Pancreas (tissue), 10 donors: ENCODE results near the gene SCAF1. TPM values are rescaled to one million over a fixed set of nuclear protein-coding genes. Genes with fewer than 3 reads are reported as not detected.
A peak's percentile ranks its signal among the peaks of the same experiment; 100 is the strongest.

Experiments used
- ATAC-seq, 4 donors: fragments of 200-7000 bp; cut with Tn5 transposase; one replicate each; pipeline versions ENCODE4 v1.8.0 to v1.9.1; 2020; ENCODE audit warnings: mild to moderate bottlenecking in 4 of 4, moderate library complexity in 4 of 4
- DNase-seq, 6 donors: peaks; one replicate each; pipeline ENCODE4 v3.0.0-alpha.2; 2020
- FAIRE-seq: peaks from 2 replicates; lab custom pipeline; 2012; peaks lifted over from hg19 to GRCh38; lab: Jason Lieb, UNC
- H3K27ac ChIP-seq, 4 donors: fragments of 200-600 bp; sonication (generic); 1 replicate in 3 of 4; 2 replicates in 1 of 4; pipeline versions ENCODE4 v1.5.0 to v1.8.0; 2020
- H3K27me3 ChIP-seq, 4 donors: fragments of 200-600 bp; one replicate each; pipeline ENCODE4 v1.8.0; 2021
- H3K36me3 ChIP-seq, 3 donors: fragments of 200-600 bp; sonication (generic) in 1 of 3; one replicate each; pipeline versions ENCODE4 v1.5.0 to v1.8.0; 2020 to 2021
- H3K4me1 ChIP-seq, 3 donors: fragments of 200-600 bp; one replicate each; pipeline ENCODE4 v1.8.0; 2021
- H3K4me3 ChIP-seq, 4 donors: fragments of 200-600 bp; sonication (generic) in 2 of 4; one replicate each; pipeline versions ENCODE4 v1.5.0 to v1.8.0; 2020 to 2021
- H3K9me3 ChIP-seq, 4 donors: fragments of 200-600 bp; one replicate each; pipeline ENCODE4 v1.8.0; 2021
- CTCF ChIP-seq, 4 donors: fragments of 200-600 bp; sonication (generic) in 3 of 4; IDR thresholded peaks; one replicate each; pipeline versions ENCODE4 v1.5.0 to v1.8.0; 2021; ENCODE audit warnings: antibody characterized with exemption in 4 of 4
- WGBS, 2 donors: extraction: QIAGEN DNeasy Blood & Tissue Kit; methylation state at CpG; one replicate each; pipeline ENCODE4 v1.1.7; 2013; 5-methylcytosine and 5-hydroxymethylcytosine counted together
- intact Hi-C, 3 donors: fragments of 100-400 bp; cut with DNase I; formaldehyde crosslinking; loops; one replicate each; pipeline versions ENCODE4 v1.11.1 to v1.14.2; 2022
- polyA plus RNA-seq, 2 donors: library from polyadenylated mRNA; stranded (reverse); fragments of 200-250 nt; gene quantifications; one replicate each; pipeline ENCODE4 v1.2.3, GENCODE V29; 2013
- total RNA-seq, 6 donors: library from RNA; stranded (reverse); fragmentation: NEBNext Ultra II Directional in 4 of 6; extraction: Animal tissue kit (Norgen Biotek cat#: 25700) in 4 of 6; gene quantifications; one replicate each; pipeline versions ENCODE4 v1.2.1 to v1.2.4, GENCODE V29; 2021 to 2023
- donor health status: healthy with polysubstance abuse.
- donor health status: DM: no; HTN: no; CAD: no; lungs with moderate emphysema.
- donor health status: DM: no; HTN: no; CAD: no.
- donor health status: control.
- donor health status: control.
- donor health status: Bipolar disorder and iron deficiency.
- donor health status: DM: yes; HTN: yes; CAD: no.
- donor health status: DM: no; HTN: no; CAD: no.
- donor health status: DM: no; HTN: no; CAD: no.
- donor health status: DM: yes; HTN: yes; CAD: no.

SCAF1 gene
- total RNA-seq (10 to 100 TPM; 17.3 to 34.8 (median 28.3) TPM), polyA plus RNA-seq (10 to 100 TPM; 17.8 to 30.4 TPM)

GRCh38 chr19:49641688-49642491, at the start of gene SCAF1:
Gene SCAF1 (plus strand): TSS chr19:49642209. CDS start chr19:49645027, 2,818 bp downstream.
- Histone ChIP-seq H3K4me3 (peak within 1 kb of the TSS; percentile 83 to 99 (median 94)), H3K27ac (peak within 1 kb of the TSS; percentile 97 to 99 (median 98)), H3K36me3 (peaks cover 0 to 7% (median 5%) of the 10 kb centered on the region in 3 donors), H3K27me3 (no peaks in the 10 kb centered on the region), H3K9me3 (no peaks in the 10 kb centered on the region), H3K4me1 (peaks cover 5 to 23% (median 8%) of the 10 kb centered on the region in 3 donors)
- 0 to 1% methylated on average over 56 to 87 of the region's 87 CpGs for WGBS, 2 donors
- no peak for TF ChIP-seq CTCF (IDR thresholded peaks at IDR 0.05)
- DNase-seq: peak; percentile 98 to 100 (median 99)
- peak; percentile 84 for FAIRE-seq
- ATAC-seq: peak; percentile 76 to 86 (median 80)
- intact Hi-C loops: no loop called here

- H3K27ac ChIP-seq: peak overlapping the region in 2 of 4 donors; percentile 56 to 92
- peak overlapping the region; percentile 67 to 86 (median 72) for H3K4me3 ChIP-seq
- H3K9me3 ChIP-seq: no peaks in the 10 kb centered on the region
- DNase-seq: peak in 3 of 6 donors; percentile 44 to 47 (median 44)
- intact Hi-C loops: no loop called here
- 2 to 5% methylated on average over 27 to 28 of the region's 28 CpGs for WGBS, 2 donors
- TF ChIP-seq CTCF (IDR thresholded peaks at IDR 0.05): no peak
- H3K4me1 ChIP-seq: no peaks in the 10 kb centered on the region
- no peak for FAIRE-seq
- peaks cover 3 to 10% (median 6%) of the 10 kb centered on the region in 3 donors for H3K36me3 ChIP-seq
- H3K27me3 ChIP-seq: no peaks in the 10 kb centered on the region
- ATAC-seq: no peak
Observed at GRCh38 chr19:49592486-49593232, 49.4 kb upstream of the SCAF1 start.

DNA sequence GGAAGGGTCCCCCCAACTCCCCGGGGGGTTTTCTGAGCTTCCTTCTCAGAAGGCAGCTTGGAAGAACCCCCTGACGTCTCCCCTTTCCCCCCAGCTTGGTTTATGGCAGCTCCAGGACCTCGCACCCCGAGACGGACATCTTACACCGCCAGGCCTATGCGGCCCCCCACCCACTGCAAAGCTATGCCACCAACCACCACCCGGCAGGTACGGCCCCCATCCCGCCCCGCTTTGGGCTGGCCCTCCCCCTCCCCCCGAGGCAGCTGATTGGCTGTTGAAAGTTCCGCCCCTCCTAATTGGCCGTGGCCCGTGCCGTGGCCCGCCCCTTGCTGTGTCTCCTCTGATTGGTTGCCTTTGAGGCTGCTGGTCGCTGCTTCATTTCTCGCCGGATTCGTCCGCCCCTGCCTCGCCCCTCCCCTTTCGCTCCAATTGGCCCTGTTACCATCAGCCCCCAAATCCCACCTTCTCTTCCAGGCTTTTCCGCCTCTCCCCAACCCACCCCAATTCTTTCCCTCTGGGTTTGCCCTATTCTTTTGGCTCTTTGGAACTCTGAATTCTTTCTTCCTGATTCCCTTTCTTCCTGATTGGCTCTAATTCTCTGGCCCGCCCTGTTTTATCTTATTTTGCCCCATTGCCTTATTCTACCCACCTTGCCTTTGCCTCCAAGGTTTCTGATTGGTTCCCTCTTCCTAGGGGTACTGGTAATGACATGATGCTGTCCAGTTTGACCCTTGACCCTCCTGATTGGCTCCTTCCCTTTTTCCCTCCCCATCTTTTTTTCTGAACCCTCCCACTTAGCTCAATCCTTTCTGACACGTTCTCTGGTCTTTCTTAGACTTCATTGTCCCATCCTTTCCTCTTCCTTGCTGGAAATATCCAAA, 48.5 kb upstream of the SCAF1 start:
- H3K36me3 ChIP-seq: peaks cover 3 to 10% (median 6%) of the 10 kb centered on the region in 3 donors
- intact Hi-C loops: no loop called here
- DNase-seq (peak; percentile 92 to 96 (median 92)), FAIRE-seq (no peak), ATAC-seq (peak; percentile 55 to 72 (median 68))
- H3K4me1 ChIP-seq: no peaks in the 10 kb centered on the region
- no peaks in the 10 kb centered on the region for H3K27me3 ChIP-seq
- no peaks in the 10 kb centered on the region for H3K9me3 ChIP-seq
- peak overlapping the region in 2 of 4 donors; percentile 56 to 92 for H3K27ac ChIP-seq
- H3K4me3 ChIP-seq: peak overlapping the region in 3 of 4 donors; percentile 67 to 86 (median 78)
- WGBS, 2 donors: 7 to 11% methylated on average over 26 to 27 of the region's 27 CpGs
- no peak for TF ChIP-seq CTCF (IDR thresholded peaks at IDR 0.05)

DNA sequence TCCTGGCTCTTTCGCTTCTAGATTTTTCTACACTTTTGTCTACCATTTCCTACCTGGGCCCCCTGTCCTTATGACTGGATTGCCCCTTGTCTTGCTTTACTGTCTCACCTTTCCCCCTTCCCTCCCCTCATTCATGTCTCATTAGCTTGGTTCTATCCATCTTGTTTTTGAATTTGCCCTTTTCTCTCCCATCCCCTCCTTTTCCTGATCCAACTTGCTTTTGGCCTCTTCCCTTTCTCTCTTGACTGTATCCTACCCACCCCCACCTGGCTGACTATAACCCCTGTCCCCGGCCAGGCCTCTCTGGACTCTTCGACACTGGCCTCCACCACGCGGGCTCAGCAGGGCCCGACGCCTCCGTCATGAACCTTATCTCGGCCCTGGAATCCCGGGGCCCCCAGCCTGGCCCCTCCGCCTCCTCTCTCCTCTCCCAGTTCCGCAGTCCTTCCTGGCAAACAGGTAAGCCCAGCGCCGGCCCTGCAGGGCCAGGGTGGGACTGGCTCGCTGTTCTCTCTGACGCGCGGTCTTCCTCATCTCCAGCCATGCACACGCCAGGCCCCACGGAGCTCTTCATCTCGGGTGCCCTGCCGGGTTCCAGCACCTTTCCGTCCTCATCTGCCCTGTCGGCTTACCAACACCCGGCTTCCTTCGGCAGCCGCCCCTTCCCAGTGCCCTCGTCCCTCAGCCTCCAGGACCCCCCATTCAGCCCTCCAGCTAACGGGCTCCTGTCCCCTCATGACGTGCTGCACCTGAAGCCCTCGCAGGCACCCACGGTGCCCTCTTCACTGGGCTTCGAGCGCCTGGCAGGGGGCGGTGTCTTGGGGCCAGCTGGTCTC, 47.6 kb upstream of the SCAF1 start:
- no peak for ATAC-seq
- no peak overlapping the region for H3K4me3 ChIP-seq
- peak in 3 of 6 donors; percentile 28 to 78 (median 47) for DNase-seq
- intact Hi-C loops: no loop called here
- no peak for FAIRE-seq
- WGBS, 2 donors: 87 to 91% methylated on average over 35 of the region's 35 CpGs
- H3K27me3 ChIP-seq: no peaks in the 10 kb centered on the region
- no peaks in the 10 kb centered on the region for H3K4me1 ChIP-seq
- H3K9me3 ChIP-seq: no peaks in the 10 kb centered on the region
- no peak overlapping the region for H3K27ac ChIP-seq
- no peak for TF ChIP-seq CTCF (IDR thresholded peaks at IDR 0.05)
- peaks cover 3 to 12% (median 10%) of the 10 kb centered on the region in 3 donors for H3K36me3 ChIP-seq
